OCI-LY7 (cell line): ENCODE measurements around the gene MT1HL1.

Experiments used
- EZH2phosphoT487 ChIP-seq: fragments of 200-600 bp; sonication (generic); IDR thresholded peaks from 2 replicates; pipeline ENCODE4 v1.6.1; 2018; ENCODE audit warnings: low read depth, borderline replicate concordance, mild to moderate bottlenecking, mixed run types, antibody characterized with exemption, low read length, moderate library complexity, mixed read lengths
- TF ChIP-seq, protein P1 (sequence below): fragments of 200-600 bp; sonication (generic); conservative IDR thresholded peaks from 2 replicates; pipeline ENCODE4 v1.5.1; 2014; ENCODE audit warnings: mild to moderate bottlenecking, antibody characterized with exemption, low read length, moderate library complexity, mixed read lengths

DNA sequence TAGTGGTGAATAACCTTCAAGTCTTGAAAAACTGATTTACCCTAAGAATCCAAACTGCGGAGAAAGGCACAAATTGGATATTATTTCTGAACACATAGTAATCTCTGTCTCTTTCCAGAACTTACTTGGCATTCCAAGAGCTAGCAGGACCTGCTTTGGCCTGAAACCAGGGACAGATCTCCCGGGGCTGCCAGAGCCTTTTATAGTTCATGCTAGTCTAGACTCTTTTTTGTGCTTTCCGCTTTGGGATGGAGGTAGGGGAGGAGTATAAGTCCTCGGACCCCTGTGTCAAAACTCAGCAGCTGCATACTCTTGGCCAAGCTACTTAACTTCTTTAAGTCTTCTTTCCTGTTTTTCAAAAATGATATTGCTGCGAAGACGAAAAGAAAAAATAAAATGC, 34.0 kb upstream of the MT1HL1 start:
- TF ChIP-seq, protein P1, sequence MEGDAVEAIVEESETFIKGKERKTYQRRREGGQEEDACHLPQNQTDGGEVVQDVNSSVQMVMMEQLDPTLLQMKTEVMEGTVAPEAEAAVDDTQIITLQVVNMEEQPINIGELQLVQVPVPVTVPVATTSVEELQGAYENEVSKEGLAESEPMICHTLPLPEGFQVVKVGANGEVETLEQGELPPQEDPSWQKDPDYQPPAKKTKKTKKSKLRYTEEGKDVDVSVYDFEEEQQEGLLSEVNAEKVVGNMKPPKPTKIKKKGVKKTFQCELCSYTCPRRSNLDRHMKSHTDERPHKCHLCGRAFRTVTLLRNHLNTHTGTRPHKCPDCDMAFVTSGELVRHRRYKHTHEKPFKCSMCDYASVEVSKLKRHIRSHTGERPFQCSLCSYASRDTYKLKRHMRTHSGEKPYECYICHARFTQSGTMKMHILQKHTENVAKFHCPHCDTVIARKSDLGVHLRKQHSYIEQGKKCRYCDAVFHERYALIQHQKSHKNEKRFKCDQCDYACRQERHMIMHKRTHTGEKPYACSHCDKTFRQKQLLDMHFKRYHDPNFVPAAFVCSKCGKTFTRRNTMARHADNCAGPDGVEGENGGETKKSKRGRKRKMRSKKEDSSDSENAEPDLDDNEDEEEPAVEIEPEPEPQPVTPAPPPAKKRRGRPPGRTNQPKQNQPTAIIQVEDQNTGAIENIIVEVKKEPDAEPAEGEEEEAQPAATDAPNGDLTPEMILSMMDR = no peak
- TF ChIP-seq EZH2phosphoT487 = no peak
